Karpas-422 (cell line): Measurements from ENCODE around the gene PCDH1. TPM values are rescaled to one million over a fixed set of nuclear protein-coding genes. Genes with fewer than 3 reads are reported as not detected.

Experiments
- DNase-seq: peaks from one replicate; pipeline ENCODE4 v3.0.0-alpha.2; 2015
- H2AFZ ChIP-seq: fragments of 200-600 bp; sonication (generic); 2 replicates; pipeline ENCODE4 v1.6.1; 2014; ENCODE audit warnings: antibody characterized with exemption, low read length, mixed read lengths
- H3K27ac ChIP-seq: fragments of 200-600 bp; sonication (generic); 2 replicates; pipeline ENCODE4 v1.5.1; 2014; ENCODE audit warnings: mild to moderate bottlenecking, low read length, moderate library complexity
- H3K27me3 ChIP-seq: fragments of 200-600 bp; sonication (generic); 2 replicates; pipeline ENCODE4 v1.6.1; 2014; ENCODE audit warnings: low read length, mixed read lengths
- H3K36me3 ChIP-seq: fragments of 200-600 bp; sonication (generic); 2 replicates; pipeline ENCODE4 v1.6.1; 2014; ENCODE audit warnings: low read length, mixed read lengths; ENCODE audit not compliant: insufficient read depth
- H3K4me1 ChIP-seq: fragments of 200-600 bp; sonication (generic); 2 replicates; pipeline ENCODE4 v1.6.1; 2014; ENCODE audit warnings: mild to moderate bottlenecking, low read length, mixed read lengths
- H3K4me2 ChIP-seq: fragments of 200-600 bp; sonication (generic); 2 replicates; pipeline ENCODE4 v1.6.1; 2014; ENCODE audit warnings: low read length, low read depth, mild to moderate bottlenecking; ENCODE audit not compliant: poor library complexity, severe bottlenecking
- H3K4me3 ChIP-seq: fragments of 200-600 bp; sonication (generic); 2 replicates; pipeline ENCODE4 v1.5.1; 2014; ENCODE audit warnings: mild to moderate bottlenecking, antibody characterized with exemption, low read length, mixed read lengths
- H3K79me2 ChIP-seq: fragments of 200-600 bp; sonication (generic); 2 replicates; pipeline ENCODE4 v1.6.1; 2014; ENCODE audit warnings: mild to moderate bottlenecking, low read length, mixed read lengths
- H3K9ac ChIP-seq: fragments of 200-600 bp; sonication (generic); 2 replicates; pipeline ENCODE4 v1.6.0; 2014; ENCODE audit warnings: low read length
- H3K9me2 ChIP-seq: fragments of 200-600 bp; sonication (generic), shearing (Covaris generic); replicated peaks from 2 replicates; pipeline ENCODE4 v1.6.0; 2014; ENCODE audit warnings: mild to moderate bottlenecking, low read length, moderate library complexity; ENCODE audit not compliant: insufficient read depth
- H3K9me3 ChIP-seq: fragments of 300-700, 200-600 bp; sonication (generic); 2 replicates; pipeline ENCODE4 v1.6.1; 2014; ENCODE audit warnings: low read length, mixed read lengths
- H4K20me1 ChIP-seq: fragments of 200-600 bp; sonication (generic); 2 replicates; pipeline ENCODE4 v1.6.1; 2014; ENCODE audit warnings: mild to moderate bottlenecking, antibody characterized with exemption, low read length, low read depth; ENCODE audit not compliant: insufficient read depth
- total RNA-seq: library from RNA; depleted of rRNA; stranded (reverse); fragments of >200 nt; shearing (Covaris generic); gene quantifications from 2 replicates; pipeline ENCODE4 v1.2.3, GENCODE V29; 2014; ENCODE audit warnings: low replicate concordance

Gene PCDH1
- total RNA-seq, 1 experiment from 2014 or later = not detected

DNA sequence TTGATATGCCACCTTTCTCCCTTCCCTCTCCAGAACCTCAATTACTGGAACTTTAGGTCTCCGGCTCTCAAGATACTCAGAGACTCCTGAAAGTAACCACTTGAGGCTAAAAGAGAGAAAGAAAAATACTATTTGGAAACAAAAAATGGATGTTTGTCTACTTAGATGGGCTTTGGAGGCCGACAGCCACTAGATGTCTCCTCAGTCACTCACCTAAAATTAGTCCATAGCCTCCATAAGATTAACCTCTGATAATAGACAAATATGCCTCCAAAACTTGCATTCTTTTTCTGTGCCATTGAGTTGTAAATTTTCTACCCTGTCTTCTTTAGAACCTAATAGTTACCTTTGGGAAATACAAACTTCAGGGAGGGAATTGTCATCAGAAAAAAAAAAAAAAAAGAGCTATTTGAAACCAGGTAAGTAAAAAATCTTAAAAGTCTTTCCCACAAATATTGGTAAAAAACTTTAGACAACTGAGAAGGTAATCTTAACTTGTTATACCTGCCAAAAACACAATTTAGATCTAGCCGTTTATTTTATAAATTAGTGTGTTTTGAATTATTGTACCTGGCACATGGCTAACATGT lies 11.2 kb upstream of the PCDH1 start:
- no peaks in the 10 kb centered on the region for H3K9me3 ChIP-seq
- no peaks in the 10 kb centered on the region for H3K36me3 ChIP-seq
- H3K27ac ChIP-seq = no peak overlapping the region
- no peaks in the 10 kb centered on the region for H3K9me2 ChIP-seq
- no peaks in the 10 kb centered on the region for H3K4me1 ChIP-seq
- H4K20me1 ChIP-seq = no peaks in the 10 kb centered on the region
- no peak overlapping the region for H3K9ac ChIP-seq
- peak; percentile 60 for DNase-seq
- no peak overlapping the region for H3K4me3 ChIP-seq
- no peaks in the 10 kb centered on the region for H3K27me3 ChIP-seq
- H3K79me2 ChIP-seq = no peaks in the 10 kb centered on the region
- 0 out of 2 replicates have a peak overlapping the region, but pooled peaks have one; percentile 39 for H2AFZ ChIP-seq
- H3K4me2 ChIP-seq = no peak overlapping the region

DNA sequence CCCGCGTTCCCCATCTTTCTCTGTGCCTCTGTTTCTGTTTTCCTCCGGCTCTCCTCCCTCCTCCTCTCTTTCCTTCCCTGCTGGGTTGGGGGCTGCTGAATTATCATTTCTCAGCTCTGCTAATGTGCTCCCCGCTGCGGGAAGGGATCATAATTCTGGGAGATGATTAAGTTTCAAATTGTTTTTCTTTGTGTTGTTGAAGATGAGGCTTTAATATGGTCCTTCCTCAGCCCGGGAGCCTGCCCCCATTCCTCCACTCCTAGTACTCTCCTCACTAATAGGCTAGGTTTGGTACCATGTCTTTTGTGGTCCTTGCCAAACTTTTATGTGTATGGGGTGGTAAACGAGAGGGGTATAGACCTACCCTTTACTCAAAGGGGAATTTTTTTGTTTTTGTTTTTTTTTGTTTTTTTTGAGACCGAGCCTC lies 5.7 kb upstream of the PCDH1 start:
- no peaks in the 10 kb centered on the region for H3K79me2 ChIP-seq
- DNase-seq = no peak
- H3K9me2 ChIP-seq = no peaks in the 10 kb centered on the region
- no peak overlapping the region for H3K27ac ChIP-seq
- no peaks in the 10 kb centered on the region for H3K9me3 ChIP-seq
- no peaks in the 10 kb centered on the region for H3K36me3 ChIP-seq
- H4K20me1 ChIP-seq = no peaks in the 10 kb centered on the region
- no peaks in the 10 kb centered on the region for H3K27me3 ChIP-seq
- no peak overlapping the region for H3K9ac ChIP-seq
- H3K4me2 ChIP-seq = no peak overlapping the region
- no peak overlapping the region for H2AFZ ChIP-seq
- peaks cover 12% of the 10 kb centered on the region for H3K4me1 ChIP-seq
- H3K4me3 ChIP-seq = no peak overlapping the region

DNA sequence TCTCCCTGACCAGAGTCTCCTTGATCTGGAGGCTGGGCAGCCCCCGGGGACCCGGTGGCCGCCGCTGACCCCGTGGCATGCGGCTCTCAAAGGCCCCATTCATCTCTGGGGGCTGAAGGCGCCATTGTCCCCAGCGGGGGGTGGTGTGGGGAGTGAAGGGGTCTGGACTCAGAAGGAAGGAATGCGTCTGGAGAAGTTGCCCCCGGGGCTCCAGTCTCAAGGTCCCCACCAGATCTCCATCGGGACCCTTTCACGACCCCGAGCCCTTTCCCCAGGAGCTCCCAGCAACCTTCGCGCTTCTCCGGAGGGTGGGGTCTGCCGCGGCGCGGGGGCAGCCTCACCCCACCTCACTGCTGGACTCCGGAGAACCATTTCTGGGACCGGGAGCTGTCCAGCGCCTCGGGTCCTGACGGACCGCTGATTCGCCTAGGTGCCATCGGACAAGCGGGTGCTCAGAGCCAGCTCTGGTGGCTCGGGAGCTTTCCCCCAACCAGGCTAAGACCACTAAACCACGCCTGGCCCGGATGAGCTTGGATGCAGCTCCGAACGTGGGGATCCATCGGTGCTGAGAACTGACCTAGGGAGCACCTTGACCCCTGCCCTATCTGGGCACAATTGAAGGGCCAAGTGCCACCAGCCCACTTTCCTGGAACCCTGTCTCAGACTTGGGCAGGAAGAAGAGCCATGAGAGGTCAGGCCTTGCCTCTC lies 5.1 kb upstream of the PCDH1 start:
- DNase-seq = no peak
- no peaks in the 10 kb centered on the region for H3K79me2 ChIP-seq
- no peaks in the 10 kb centered on the region for H4K20me1 ChIP-seq
- peaks cover 14% of the 10 kb centered on the region for H3K4me1 ChIP-seq
- no peak overlapping the region for H3K27ac ChIP-seq
- no peak overlapping the region for H3K9ac ChIP-seq
- no peak overlapping the region for H3K4me2 ChIP-seq
- H2AFZ ChIP-seq = no peak overlapping the region
- H3K9me3 ChIP-seq = no peaks in the 10 kb centered on the region
- H3K4me3 ChIP-seq = no peak overlapping the region
- no peaks in the 10 kb centered on the region for H3K9me2 ChIP-seq
- no peaks in the 10 kb centered on the region for H3K36me3 ChIP-seq
- no peaks in the 10 kb centered on the region for H3K27me3 ChIP-seq

DNA sequence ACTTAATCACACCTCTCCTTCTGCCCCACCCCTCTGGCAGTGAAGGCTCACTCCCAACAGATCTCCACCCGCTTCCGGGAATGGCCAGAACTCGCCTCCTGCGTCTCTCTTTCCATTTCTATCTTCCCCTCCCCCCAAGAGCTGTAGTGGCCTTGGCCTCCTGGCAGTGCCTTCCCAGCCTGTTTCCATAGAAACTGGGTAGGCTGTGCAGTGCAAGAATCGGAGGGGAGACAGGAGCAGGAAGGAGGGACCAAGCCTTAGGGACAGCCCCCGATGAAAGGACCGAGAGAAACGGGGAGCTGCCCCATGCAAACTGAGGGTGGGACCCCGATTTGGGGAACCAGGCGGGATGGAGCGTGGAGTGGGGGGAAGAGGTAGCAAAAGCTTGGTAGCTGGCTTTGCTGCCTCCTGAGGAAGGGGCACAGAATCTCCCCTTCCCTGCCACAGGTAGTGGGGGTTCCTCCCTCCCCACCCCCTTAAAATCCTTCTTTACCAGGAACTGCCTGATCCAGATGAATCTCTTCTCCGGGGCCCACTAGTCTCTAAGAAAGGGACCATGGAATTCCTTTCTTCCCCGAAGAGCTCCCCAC lies 4.5 kb upstream of the PCDH1 start:
- Histone ChIP-seq H3K4me3 (no peak overlapping the region), H4K20me1 (no peaks in the 10 kb centered on the region), H3K36me3 (no peaks in the 10 kb centered on the region), H3K9ac (no peak overlapping the region), H3K4me1 (peaks cover 14% of the 10 kb centered on the region), H3K27me3 (no peaks in the 10 kb centered on the region), H3K79me2 (no peaks in the 10 kb centered on the region), H3K27ac (no peak overlapping the region), H3K9me2 (no peaks in the 10 kb centered on the region), H3K4me2 (no peak overlapping the region), H2AFZ (no peak overlapping the region), H3K9me3 (no peaks in the 10 kb centered on the region)
- no peak for DNase-seq

DNA sequence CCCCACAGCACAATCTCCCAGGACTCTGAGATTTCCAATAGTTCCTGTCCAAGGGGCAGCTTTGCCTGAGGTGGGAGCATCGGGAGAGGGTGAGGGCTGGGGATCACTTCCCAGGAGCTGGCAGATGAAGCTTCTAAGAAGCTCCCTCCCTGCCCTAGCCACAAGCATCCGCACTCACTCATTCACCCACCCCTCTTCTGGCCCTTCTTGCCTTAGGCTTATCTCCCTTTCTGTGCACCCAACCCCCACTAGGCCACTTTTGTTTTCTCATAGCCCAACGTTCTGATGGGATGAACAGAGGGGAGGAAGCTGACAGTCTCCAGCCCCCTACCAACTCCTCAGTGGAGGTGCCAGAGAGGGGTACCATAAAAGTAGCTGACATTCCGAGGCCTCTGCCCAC lies 3.7 kb upstream of the PCDH1 start:
- Histone ChIP-seq H3K9ac (no peak overlapping the region), H3K9me3 (no peaks in the 10 kb centered on the region), H3K36me3 (no peaks in the 10 kb centered on the region), H3K4me2 (no peak overlapping the region), H3K4me1 (peaks cover 14% of the 10 kb centered on the region), H3K79me2 (no peaks in the 10 kb centered on the region), H3K9me2 (no peaks in the 10 kb centered on the region), H3K4me3 (no peak overlapping the region), H2AFZ (no peak overlapping the region), H4K20me1 (no peaks in the 10 kb centered on the region), H3K27ac (no peak overlapping the region), H3K27me3 (no peaks in the 10 kb centered on the region)
- no peak for DNase-seq

DNA sequence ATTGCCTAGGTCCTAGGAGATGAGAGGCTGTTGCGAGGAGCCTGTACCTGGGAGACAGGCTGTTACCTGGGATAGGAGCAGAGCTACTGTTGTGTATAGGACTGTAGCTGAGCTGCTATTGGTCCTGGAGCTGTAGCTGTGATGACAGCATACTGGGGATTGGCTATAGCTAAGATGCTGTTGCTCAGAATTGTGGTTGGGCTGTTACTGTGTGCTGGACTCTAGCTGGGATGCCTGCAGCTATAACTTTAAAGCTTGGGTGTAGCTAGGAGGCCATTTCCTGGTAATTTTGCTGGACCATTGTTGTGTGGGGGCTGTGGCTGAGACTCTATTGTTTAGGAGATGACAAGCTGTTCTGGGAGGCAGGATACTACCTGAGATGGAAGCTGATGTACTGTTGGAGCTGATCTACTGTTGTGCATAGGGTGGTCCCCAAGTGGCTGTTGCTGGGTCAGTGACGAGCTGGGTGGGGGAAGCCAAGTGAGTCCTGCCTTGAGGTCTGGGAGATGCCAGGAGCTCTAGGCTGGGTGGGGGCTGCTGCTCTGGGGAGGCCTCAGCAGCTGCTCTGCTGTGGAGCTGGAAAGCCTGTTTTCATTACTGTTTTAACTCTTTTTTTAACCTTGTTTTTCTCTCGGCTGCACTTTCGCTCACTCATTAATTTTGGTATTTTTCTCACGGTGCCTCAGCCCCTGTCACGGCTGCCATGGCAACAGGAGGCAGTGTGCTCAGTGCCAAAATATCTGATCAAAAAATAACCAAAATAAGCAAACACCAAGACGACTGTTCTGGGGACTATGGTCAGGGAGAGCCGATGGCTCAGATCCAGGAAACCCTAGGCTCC lies 3.0 kb upstream of the PCDH1 start:
- Histone ChIP-seq H2AFZ (no peak overlapping the region), H3K27ac (no peak overlapping the region), H3K9me2 (no peaks in the 10 kb centered on the region), H3K4me3 (no peak overlapping the region), H3K27me3 (no peaks in the 10 kb centered on the region), H3K9ac (no peak overlapping the region), H3K4me1 (peaks cover 14% of the 10 kb centered on the region), H3K36me3 (no peaks in the 10 kb centered on the region), H3K9me3 (no peaks in the 10 kb centered on the region), H4K20me1 (no peaks in the 10 kb centered on the region), H3K79me2 (no peaks in the 10 kb centered on the region), H3K4me2 (no peak overlapping the region)
- DNase-seq = no peak

DNA sequence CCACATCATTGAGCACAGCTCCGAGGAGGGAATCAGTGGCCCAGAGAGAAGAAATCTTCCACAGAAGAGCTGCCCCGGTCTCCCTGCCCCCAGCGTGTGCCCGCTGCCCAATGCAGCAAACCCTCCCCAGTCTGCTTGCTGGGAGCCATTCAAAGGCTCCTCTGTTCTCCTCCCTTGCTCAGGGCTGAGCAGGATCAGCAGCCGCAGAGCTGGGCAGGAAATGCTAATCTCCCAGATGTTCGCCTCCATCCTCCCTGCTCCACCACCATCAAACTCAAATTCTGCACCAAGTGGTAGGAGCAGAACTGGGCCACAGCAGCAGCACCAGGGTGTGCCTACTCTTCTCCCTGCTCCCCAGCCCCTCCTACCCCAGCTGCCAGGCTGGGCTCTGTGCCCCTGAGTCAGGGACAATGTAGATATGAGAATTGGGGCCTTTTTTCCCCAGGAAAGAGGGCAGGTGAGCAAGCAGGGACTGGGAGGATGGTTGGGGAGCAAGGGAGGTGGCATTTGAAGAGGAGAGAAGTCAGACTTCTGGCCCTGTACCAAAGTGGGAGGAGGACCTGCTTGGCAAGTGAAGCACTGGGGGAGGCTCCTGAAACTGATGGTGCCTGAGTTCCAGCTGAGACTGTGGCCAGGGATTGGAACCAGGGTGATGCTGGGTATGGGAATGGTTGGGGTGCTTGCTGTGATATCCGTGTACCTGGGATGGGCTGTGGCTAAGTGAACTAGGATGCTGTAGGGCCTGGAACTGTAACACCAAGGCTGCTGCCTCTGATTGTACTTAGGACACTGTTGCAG lies 1.9 kb upstream of the PCDH1 start:
- H2AFZ ChIP-seq = no peak overlapping the region
- peaks cover 14% of the 10 kb centered on the region for H3K4me1 ChIP-seq
- no peak overlapping the region for H3K4me3 ChIP-seq
- no peak overlapping the region for H3K27ac ChIP-seq
- no peak overlapping the region for H3K4me2 ChIP-seq
- H3K9me2 ChIP-seq = no peaks in the 10 kb centered on the region
- H3K79me2 ChIP-seq = no peaks in the 10 kb centered on the region
- DNase-seq = no peak
- no peaks in the 10 kb centered on the region for H3K9me3 ChIP-seq
- H3K36me3 ChIP-seq = no peaks in the 10 kb centered on the region
- no peaks in the 10 kb centered on the region for H4K20me1 ChIP-seq
- H3K27me3 ChIP-seq = no peaks in the 10 kb centered on the region
- H3K9ac ChIP-seq = no peak overlapping the region
